Peyer's patch (tissue), 4 donors: Measurements from ENCODE around the gene ARSI.

Experiments used
- CTCF ChIP-seq, 6 experiments: fragments of 450-650 bp in 4 of 6; fragments of 200-600 bp in 2 of 6; sonication (generic) in 1 of 6; IDR thresholded peaks; one replicate each; pipeline ENCODE4 v1.5.1; 2017 to 2019; ENCODE audit warnings: antibody characterized with exemption in 6 of 6, mild to moderate bottlenecking in 3 of 6, moderate library complexity in 1 of 6
- POLR2A ChIP-seq, 2 donors: fragments of 450-650 bp; IDR thresholded peaks; one replicate each; pipeline ENCODE4 v1.5.1; 2017; ENCODE audit warnings: antibody characterized with exemption in 2 of 2, mild to moderate bottlenecking in 2 of 2, moderate library complexity in 2 of 2

GRCh38 chr5:150262502-150262901 lies 40.2 kb downstream of the ARSI start:
- TF ChIP-seq CTCF (IDR thresholded peaks at IDR 0.05), result no peak
- no peak for TF ChIP-seq POLR2A (IDR thresholded peaks at IDR 0.05)
